PC-3 (cell line): Measurements from ENCODE around the gene CCDC171. TPM values are rescaled to one million over a fixed set of nuclear protein-coding genes. Genes with fewer than 3 reads are reported as not detected.
A peak's percentile ranks its signal among the peaks of the same experiment; 100 is the strongest.

Experiments used
- ATAC-seq: fragments of 200-7000 bp; cut with Tn5 transposase; 2 replicates; pipeline ENCODE4 v1.9.1; 2020; ENCODE audit warnings: mild to moderate bottlenecking, moderate library complexity
- BruUV-seq: library from RNA; stranded (reverse); fragments of 400-500 nt; replicated peaks from 2 replicates; lab custom pipeline; 2021; lab: Mats Ljungman, UMichigan
- CTCF ChIA-PET: fragments of 300-600 bp; sonication (Branson Sonifier 250); formaldehyde crosslinking; loops from one replicate; lab custom pipeline; 2022; ENCODE audit warnings: antibody characterized with exemption; lab: Charles Lee
- POLR2A ChIA-PET: fragments of 300-600 bp; sonication (Branson Sonifier 250); formaldehyde crosslinking; loops from one replicate; lab custom pipeline; 2022; ENCODE audit warnings: antibody characterized with exemption; ENCODE audit not compliant: unreplicated experiment; lab: Charles Lee
- DNase-seq: peaks from one replicate; pipeline ENCODE4 v3.0.0-alpha.2; 2015
- H2AFZ ChIP-seq: fragments of 300-600 bp; sonication (generic); 2 replicates; pipeline ENCODE4 v1.6.0; 2016; ENCODE audit warnings: antibody characterized with exemption, low read length
- H3F3A ChIP-seq: fragments of 300-600 bp; sonication (generic); one replicate; pipeline ENCODE4 v1.6.0; 2017; ENCODE audit warnings: antibody characterized with exemption, low read length, control low read depth, mild to moderate bottlenecking; ENCODE audit not compliant: unreplicated experiment
- H3K27ac ChIP-seq: fragments of 300-600 bp; sonication (generic); 2 replicates; pipeline ENCODE4 v1.5.1; 2016; ENCODE audit warnings: mild to moderate bottlenecking, low read length
- H3K27me3 ChIP-seq: fragments of 300-600 bp; sonication (generic); 2 replicates; pipeline ENCODE4 v1.6.1; 2016; ENCODE audit warnings: low read length, mixed read lengths
- H3K36me3 ChIP-seq: fragments of 300-600 bp; sonication (generic); 2 replicates; pipeline ENCODE4 v1.6.1; 2016; ENCODE audit warnings: low read depth, mixed run types, low read length, mixed read lengths
- H3K4me1 ChIP-seq: fragments of 300-600 bp; sonication (generic); 2 replicates; pipeline ENCODE4 v1.5.1; 2016; ENCODE audit warnings: low read length; ENCODE audit not compliant: insufficient read depth
- H3K4me2 ChIP-seq: fragments of 300-600 bp; sonication (generic); 2 replicates; pipeline ENCODE4 v1.6.0; 2016; ENCODE audit warnings: low read length
- H3K4me3 ChIP-seq: fragments of 300-600 bp; sonication (generic); 2 replicates; pipeline ENCODE4 v1.5.1; 2016; ENCODE audit warnings: mild to moderate bottlenecking, low read length, mixed read lengths
- H3K79me2 ChIP-seq: fragments of 300-600 bp; sonication (generic); 2 replicates; pipeline ENCODE4 v1.6.1; 2017; ENCODE audit warnings: low read length, mixed read lengths
- H3K9ac ChIP-seq: fragments of 300-600 bp; sonication (generic); 2 replicates; pipeline ENCODE4 v1.6.0; 2016; ENCODE audit warnings: mild to moderate bottlenecking, low read length
- H3K9me2 ChIP-seq: fragments of 300-600 bp; sonication (generic); replicated peaks from 2 replicates; pipeline ENCODE4 v1.6.1; 2016; ENCODE audit warnings: mixed run types, low read length, mixed read lengths
- H3K9me3 ChIP-seq: fragments of 300-600 bp; sonication (generic); 2 replicates; pipeline ENCODE4 v1.6.1; 2016; ENCODE audit warnings: low read length, mixed read lengths
- H4K20me1 ChIP-seq: fragments of 300-600 bp; sonication (generic); 2 replicates; pipeline ENCODE4 v1.6.1; 2016; ENCODE audit warnings: low read length, mixed read lengths
- EZH2 ChIP-seq: fragments of 300-600 bp; sonication (generic); IDR thresholded peaks from one replicate; pipeline ENCODE4 v1.6.1; 2017; ENCODE audit warnings: antibody characterized with exemption, mild to moderate bottlenecking, low read length; ENCODE audit not compliant: unreplicated experiment
- EZH2phosphoT487 ChIP-seq: fragments of 300-600 bp; sonication (generic); IDR thresholded peaks from 2 replicates; pipeline ENCODE4 v1.6.1; 2018; ENCODE audit warnings: mild to moderate bottlenecking, antibody characterized with exemption, low read length, borderline replicate concordance
- intact Hi-C: fragments of 100-400 bp; cut with micrococcal nuclease; formaldehyde crosslinking; loops from 2 replicates; pipeline ENCODE4 v1.9.0; 2023
- total RNA-seq: library from RNA; depleted of rRNA; stranded (reverse); fragments of >200 nt; gene quantifications from 2 replicates; pipeline ENCODE4 v1.2.3, GENCODE V29; 2014
- TF ChIP-seq, protein P1 (sequence below): fragments of 300-600 bp; sonication (generic); conservative IDR thresholded peaks from 2 replicates; pipeline ENCODE4 v1.5.1; 2017; ENCODE audit warnings: antibody characterized with exemption, low read depth, mild to moderate bottlenecking, low read length

Gene CCDC171
- total RNA-seq, 1 experiment from 2014 or later: 2.7 TPM

GRCh38 chr9:15549611-15550010, 3.2 kb upstream of the CCDC171 start:
- no peaks in the 10 kb centered on the region for H3K27me3 ChIP-seq
- ChIA-PET CTCF (no interaction called here), POLR2A (no interaction called here)
- no peak overlapping the region for H2AFZ ChIP-seq
- TF ChIP-seq, protein P1, sequence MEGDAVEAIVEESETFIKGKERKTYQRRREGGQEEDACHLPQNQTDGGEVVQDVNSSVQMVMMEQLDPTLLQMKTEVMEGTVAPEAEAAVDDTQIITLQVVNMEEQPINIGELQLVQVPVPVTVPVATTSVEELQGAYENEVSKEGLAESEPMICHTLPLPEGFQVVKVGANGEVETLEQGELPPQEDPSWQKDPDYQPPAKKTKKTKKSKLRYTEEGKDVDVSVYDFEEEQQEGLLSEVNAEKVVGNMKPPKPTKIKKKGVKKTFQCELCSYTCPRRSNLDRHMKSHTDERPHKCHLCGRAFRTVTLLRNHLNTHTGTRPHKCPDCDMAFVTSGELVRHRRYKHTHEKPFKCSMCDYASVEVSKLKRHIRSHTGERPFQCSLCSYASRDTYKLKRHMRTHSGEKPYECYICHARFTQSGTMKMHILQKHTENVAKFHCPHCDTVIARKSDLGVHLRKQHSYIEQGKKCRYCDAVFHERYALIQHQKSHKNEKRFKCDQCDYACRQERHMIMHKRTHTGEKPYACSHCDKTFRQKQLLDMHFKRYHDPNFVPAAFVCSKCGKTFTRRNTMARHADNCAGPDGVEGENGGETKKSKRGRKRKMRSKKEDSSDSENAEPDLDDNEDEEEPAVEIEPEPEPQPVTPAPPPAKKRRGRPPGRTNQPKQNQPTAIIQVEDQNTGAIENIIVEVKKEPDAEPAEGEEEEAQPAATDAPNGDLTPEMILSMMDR: no peak
- TF ChIP-seq EZH2: no peak
- TF ChIP-seq EZH2phosphoT487: no peak
- no peak overlapping the region for H3K4me3 ChIP-seq
- no peak overlapping the region for H3K27ac ChIP-seq
- H3K9me3 ChIP-seq: no peaks in the 10 kb centered on the region
- intact Hi-C loops: no loop called here
- H3K4me2 ChIP-seq: no peak overlapping the region
- no peaks in the 10 kb centered on the region for H3F3A ChIP-seq
- H3K9me2 ChIP-seq: no peaks in the 10 kb centered on the region
- no peak overlapping the region for H3K9ac ChIP-seq
- ATAC-seq (no peak), DNase-seq (no peak)
- no peaks in the 10 kb centered on the region for H3K79me2 ChIP-seq
- no TSS peak for BruUV-seq
- H4K20me1 ChIP-seq: no peaks in the 10 kb centered on the region
- H3K36me3 ChIP-seq: no peaks in the 10 kb centered on the region
- H3K4me1 ChIP-seq: peaks cover 9% of the 10 kb centered on the region

DNA sequence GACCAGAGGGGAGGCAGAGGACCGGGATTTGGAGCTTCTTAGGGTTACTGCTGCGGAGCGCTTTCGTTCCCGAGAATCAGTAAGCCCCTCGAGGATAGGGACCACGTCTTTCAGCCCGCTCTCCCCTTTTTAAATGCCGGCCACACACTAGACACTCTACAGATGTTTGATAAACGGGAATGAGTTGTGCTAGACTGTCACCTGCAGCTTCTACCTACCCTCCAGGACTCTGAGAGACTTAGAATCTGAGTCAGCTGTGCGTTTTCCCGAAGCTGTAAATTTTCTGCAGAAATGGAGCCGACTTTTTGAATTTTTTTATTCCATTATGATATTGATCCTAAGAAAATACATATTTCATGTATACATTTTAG, 670 bp downstream of the CCDC171 start:
- Histone ChIP-seq H3K27ac (no peak overlapping the region), H3K9ac (peak overlapping the region; percentile 81; the same call in 1 of the 2 replicates), H3K36me3 (no peaks in the 10 kb centered on the region), H3K9me3 (no peaks in the 10 kb centered on the region), H3K9me2 (no peaks in the 10 kb centered on the region), H3F3A (no peaks in the 10 kb centered on the region), H2AFZ (peak overlapping the region; percentile 100), H3K27me3 (no peaks in the 10 kb centered on the region), H4K20me1 (no peaks in the 10 kb centered on the region), H3K4me2 (peak overlapping the region; percentile 99), H3K4me1 (peaks cover 9% of the 10 kb centered on the region), H3K4me3 (peak overlapping the region; percentile 81), H3K79me2 (no peaks in the 10 kb centered on the region)
- intact Hi-C loops: no loop called here
- no peak for TF ChIP-seq EZH2
- no peak for TF ChIP-seq EZH2phosphoT487
- TF ChIP-seq, protein P1: no peak
- CTCF ChIA-PET: interaction anchor here (0.6 to 1.2 kb wide), 3 partner anchors 10 to 42 kb away, joined by 3 to 8 read pairs (median 5); no protein-coding TSS in a partner anchor
- peak; percentile 9 for ATAC-seq
- DNase-seq: no peak
- POLR2A ChIA-PET: interaction anchor here (0.8 kb wide), 1 partner anchor 23 kb away, joined by 31 read pairs; no protein-coding TSS in a partner anchor
- no TSS peak for BruUV-seq

GRCh38 chr9:15570769-15571168, 17.9 kb downstream of the CCDC171 start:
- no peak for DNase-seq
- Histone ChIP-seq H3K9me2 (no peaks in the 10 kb centered on the region), H2AFZ (no peak overlapping the region), H3F3A (no peaks in the 10 kb centered on the region), H3K9me3 (no peaks in the 10 kb centered on the region), H4K20me1 (no peaks in the 10 kb centered on the region), H3K36me3 (no peaks in the 10 kb centered on the region), H3K27me3 (no peaks in the 10 kb centered on the region), H3K79me2 (no peaks in the 10 kb centered on the region), H3K4me2 (no peak overlapping the region), H3K27ac (no peak overlapping the region), H3K4me3 (no peak overlapping the region), H3K4me1 (no peaks in the 10 kb centered on the region), H3K9ac (no peak overlapping the region)
- POLR2A ChIA-PET: no interaction called here
- BruUV-seq: no TSS peak
- TF ChIP-seq EZH2phosphoT487 (no peak), EZH2 (no peak)
- TF ChIP-seq, protein P1: no peak
- CTCF ChIA-PET: interaction anchor here (0.5 kb wide), 1 partner anchor 52 kb away, joined by 3 read pairs; no protein-coding TSS in a partner anchor
- no peak for ATAC-seq
- intact Hi-C loops: no loop called here
